ENCODE data around the gene IGFBPL1.
"Not testable (repeated sequence)": the region's sequence is repeated elsewhere in the genome, so short reads cannot be mapped to it uniquely, and the experiment has no call there.

IGFBPL1 gene

GRCh38 chr9:38428062-38428461 lies 3.8 kb upstream of the IGFBPL1 start:
- no peak for DNase-seq

- DNase-seq = no peak
Observed at GRCh38 chr9:38424918-38425317, 664 bp upstream of the IGFBPL1 start.

- DNase-seq = no peak
Observed at GRCh38 chr9:38423273-38423972, 831 bp downstream of the IGFBPL1 start.

- no peak for DNase-seq
Observed at GRCh38 chr9:38422555-38423260, 1.5 kb downstream of the IGFBPL1 start.

GRCh38 chr9:38421498-38422211 lies 2.6 kb downstream of the IGFBPL1 start:
- DNase-seq = no peak

DNA sequence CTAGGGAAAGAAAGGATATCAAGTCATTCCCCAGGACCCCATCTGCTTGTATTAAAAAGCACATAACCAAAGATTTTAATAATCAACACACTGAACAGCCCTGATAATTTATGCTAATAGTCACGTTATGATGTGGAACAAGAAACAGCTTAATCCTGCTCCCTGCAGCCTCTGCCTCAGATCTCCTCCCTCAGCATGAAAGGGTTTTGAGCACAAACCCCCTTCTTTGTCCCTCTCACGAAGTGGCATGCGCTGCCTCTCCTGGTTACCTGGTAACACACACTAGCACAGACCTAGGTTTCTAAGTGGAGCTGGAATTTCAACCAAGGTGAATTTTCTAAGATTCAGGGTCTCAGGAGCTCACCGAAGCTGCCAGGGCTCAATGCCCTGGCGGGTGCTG lies 5.1 kb downstream of the IGFBPL1 start:
- no peak for DNase-seq

DNA sequence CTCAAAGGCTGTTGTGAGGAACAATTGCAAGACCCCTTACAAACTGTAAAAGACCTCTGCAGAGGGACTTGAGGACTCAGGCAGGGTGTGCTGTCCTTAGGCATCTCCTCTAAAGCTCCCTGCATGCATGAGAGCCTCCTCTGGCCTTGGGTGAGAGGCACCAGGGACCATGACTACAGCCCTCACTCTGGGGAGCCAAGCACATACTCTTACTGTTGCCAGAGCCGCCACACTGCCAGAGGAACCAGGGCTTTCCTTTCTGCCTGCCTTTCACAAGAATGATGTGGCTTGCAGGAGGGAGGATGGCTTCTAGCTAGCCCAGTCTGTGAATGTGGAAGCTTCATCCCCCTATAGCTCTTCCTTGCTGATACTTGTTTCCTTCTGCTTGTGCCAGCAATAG lies 5.9 kb downstream of the IGFBPL1 start:
- no peak for DNase-seq

DNA sequence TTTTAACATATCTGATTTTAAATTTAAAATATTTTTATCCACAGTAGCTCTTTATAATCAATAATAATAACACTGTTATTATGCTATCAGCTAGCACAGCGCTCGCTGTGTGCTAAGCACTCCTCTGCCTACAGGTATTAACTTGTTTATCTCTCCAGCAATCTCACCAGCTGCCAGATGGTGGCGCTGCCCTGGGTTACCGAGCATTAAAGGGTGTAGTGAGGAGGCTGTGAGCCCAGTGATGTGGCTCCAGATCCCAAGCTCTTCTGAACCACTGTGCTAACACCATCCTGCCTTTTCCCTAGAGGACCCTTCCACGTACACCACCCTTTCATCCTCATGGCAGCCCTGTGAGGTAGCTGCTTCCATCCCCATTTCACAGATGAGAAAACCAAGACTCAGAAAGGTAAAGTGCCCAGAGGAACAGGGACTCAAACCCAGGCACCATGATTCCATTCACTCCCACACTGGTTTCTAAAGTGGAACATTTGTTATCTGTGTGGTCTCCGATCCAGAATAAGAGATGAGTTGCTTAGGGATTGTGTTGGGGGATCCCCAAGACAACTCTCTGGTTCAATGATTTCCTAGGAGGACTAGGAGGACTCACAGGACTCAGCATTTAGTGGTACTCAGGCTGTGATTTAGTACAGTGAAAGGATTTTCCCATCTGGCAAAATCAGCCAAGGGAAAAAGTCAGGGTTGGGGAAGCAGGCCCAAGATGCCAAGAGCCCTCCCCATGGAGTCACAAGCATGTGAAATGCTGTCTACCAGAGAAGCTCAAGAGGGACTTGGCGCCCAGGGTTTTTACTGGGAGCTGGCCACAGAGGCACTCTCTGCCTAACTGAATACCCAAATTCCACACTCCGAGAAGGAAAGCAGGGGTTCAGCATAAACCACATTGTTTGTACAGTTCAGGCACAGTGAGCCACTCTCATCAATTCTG lies 7.0 kb downstream of the IGFBPL1 start:
- no peak for DNase-seq

DNA sequence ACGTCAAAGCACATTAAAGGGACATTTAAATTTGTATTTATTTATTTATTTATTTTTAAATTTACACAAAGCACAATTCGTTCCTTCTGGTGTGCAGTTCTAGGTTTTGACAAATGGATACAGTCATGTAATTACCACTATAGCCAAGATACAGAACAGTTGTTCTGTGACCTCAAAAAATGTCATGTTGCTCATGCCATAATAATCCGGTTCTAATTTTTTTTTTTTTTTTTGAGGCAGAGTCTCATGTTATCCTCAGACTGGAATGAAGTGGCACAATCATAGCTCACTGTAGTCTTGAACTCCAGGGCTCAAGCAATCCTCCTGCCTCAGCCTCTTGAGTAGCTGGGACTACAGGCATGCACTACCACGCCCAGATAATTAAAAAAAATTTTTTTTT lies 7.8 kb downstream of the IGFBPL1 start:
- DNase-seq = no peak

GRCh38 chr9:38415856-38416255 lies 8.4 kb downstream of the IGFBPL1 start:
- no peak for DNase-seq

DNA sequence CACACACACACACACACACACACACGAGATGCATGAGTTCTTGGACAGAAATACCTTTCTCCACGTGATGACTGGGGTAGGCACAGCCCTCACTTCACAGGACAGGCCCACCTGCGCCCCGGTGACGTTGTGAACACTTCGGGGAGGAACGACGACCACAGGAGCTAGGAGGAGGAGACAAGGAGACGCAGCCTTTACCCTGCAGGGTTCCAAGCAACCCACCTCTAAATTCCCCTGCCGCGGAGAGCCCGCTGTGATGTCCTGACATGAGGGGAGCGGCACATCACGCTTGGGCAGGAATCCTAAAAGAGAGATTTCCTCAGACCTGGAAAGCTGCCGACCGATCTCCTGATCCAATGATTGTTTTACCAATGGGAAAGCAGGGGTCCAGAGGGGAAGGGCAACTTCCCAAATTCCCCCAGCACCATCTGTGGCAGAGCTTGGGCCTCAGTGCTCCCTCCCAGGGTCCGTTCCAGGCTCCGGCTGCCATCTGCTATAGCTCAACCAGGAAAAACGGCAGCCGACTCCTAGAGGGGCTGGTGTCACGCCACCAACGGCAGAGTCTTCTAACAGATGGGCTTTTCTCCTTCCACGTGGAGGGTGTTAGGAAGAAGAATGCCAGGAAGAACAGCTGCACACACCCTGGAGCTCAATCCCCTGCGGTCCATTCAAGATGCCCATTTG lies 10.1 kb downstream of the IGFBPL1 start:
- no peak for DNase-seq

DNA sequence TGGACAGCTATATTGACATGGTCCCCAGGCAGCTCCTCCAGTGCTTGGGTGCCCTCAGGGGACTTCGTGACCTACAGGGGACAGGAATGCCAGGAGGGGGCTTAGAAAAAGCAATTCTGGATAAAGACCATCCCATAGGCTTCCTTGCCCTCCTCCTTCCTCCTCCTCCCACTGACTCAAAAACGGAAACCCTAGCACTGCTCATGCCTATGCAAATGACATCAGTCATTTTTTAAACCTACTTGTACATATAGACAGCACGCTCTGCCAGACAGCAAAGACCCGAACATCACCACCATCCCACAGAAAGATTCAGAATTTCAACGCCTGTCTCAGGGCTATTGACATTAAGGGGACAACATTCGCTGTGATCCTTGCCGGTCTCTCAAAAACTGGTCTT lies 11.0 kb downstream of the IGFBPL1 start:
- DNase-seq = no peak

- DNase-seq = no peak
Observed at GRCh38 chr9:38412751-38413150, 11.5 kb downstream of the IGFBPL1 start.

- DNase-seq = no peak
Observed at GRCh38 chr9:38408719-38409118, 15.5 kb downstream of the IGFBPL1 start.

GRCh38 chr9:38406476-38407186 lies 17.6 kb downstream of the IGFBPL1 start:
- no peak for DNase-seq

DNA sequence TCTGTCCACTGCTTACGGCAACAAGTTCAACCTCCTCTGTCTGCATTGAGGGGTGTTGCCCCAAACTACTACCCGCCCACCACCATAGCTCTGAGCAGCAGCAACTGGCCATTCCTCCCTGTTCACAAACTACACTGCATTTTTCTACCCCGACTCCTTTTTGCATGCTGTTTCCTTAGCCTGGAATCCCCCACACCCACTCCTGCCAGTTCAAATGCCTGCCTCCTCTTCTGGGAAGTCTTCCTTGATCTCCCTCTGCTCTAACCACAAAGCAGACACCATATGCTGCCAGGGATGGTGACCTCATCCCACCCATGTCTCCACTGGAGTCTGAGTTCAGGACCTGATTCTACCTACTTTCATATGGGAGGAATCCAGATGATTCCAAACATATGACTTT lies 18.5 kb downstream of the IGFBPL1 start:
- DNase-seq = no peak

DNA sequence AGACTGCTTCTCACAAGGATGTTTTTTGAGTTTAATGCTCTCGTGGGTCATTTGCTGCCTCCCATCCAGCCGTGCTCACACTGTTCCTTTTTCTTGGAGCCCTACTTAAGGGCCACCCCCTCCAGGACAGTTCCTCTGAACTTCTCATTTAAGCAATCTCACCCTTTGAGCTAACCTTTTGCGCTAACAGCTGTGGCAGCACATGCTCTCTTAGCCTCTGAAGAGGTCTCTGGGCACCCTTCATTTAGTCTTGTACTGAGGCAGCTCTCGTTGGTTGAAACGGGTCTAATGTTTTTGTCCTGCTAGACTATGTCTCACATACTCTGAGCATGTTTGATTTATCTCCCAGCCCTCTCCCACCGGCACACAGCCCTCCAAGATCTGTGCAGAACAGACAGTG lies 19.9 kb downstream of the IGFBPL1 start:
- no peak for DNase-seq

DNA sequence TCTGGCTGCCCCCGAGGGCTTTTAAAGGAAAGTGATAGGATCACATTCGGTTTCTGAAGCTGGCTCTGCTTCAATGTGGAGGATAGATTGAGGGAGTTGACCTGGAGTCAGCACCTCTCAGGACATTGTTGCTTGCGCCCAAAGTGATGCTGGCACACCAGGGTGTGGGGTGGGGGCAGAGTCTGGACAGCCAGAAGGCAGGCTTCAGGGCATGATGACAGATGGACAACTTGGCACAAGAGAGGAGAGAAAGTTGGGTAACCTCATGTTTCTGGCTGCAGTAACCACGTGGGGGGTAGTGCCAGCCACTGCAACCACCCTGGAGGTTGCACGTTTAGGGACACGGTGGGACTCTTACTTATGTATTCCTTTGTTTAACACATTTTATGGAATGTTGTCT lies 22.3 kb downstream of the IGFBPL1 start:
- no peak for DNase-seq

DNA sequence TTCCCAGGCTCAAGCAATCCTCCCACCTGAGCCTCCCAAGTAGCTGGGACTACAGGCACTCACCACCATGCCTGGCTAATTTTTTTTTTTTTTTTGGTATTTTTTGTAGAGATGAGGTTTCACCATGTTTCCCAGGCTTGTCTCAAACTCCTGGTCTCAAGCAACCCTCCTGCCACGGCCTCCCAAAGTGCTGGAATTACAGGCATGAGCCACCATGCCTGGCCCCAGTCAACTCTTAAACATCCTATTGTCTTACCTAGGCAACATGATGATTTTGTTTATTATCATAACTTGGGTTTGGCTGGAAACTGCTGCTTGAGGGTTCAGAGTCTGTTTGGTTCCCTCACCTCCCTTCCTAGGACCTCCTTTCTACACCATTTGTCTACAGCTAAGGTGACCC lies 25.1 kb downstream of the IGFBPL1 start:
- not testable (repeated sequence) for DNase-seq

GRCh38 chr9:38396371-38396671 lies 27.9 kb downstream of the IGFBPL1 start:
- DNase-seq = no peak

- no peak for DNase-seq
Observed at GRCh38 chr9:38395653-38396370, 28.4 kb downstream of the IGFBPL1 start.

Data from midbrain (tissue), 1 donor.